Upper lobe of left lung (tissue), 6 donors: ENCODE measurements around the gene DLAT. TPM values are rescaled to one million over a fixed set of nuclear protein-coding genes. Genes with fewer than 3 reads are reported as not detected.
"Not testable (repeated sequence)": the region's sequence is repeated elsewhere in the genome, so short reads cannot be mapped to it uniquely, and the experiment has no call there.

Experiments used
- ATAC-seq, 2 donors: fragments of 200-7000 bp; cut with Tn5 transposase; one replicate each; pipeline ENCODE4 v1.9.1; 2022; ENCODE audit warnings: mild to moderate bottlenecking in 2 of 2, moderate library complexity in 2 of 2; ENCODE audit not compliant: low FRiP score in 2 of 2
- DNase-seq, 2 donors: peaks; one replicate each; pipeline ENCODE4 v3.0.0-alpha.2; 2019 to 2020
- H3K27ac ChIP-seq, 4 donors: fragments of 200-600 bp; sonication (generic); one replicate each; pipeline ENCODE4 v1.5.1; 2016 to 2019
- H3K27me3 ChIP-seq, 4 donors: fragments of 200-600 bp; sonication (generic); one replicate each; pipeline ENCODE4 v1.5.1; 2017 to 2019
- H3K36me3 ChIP-seq, 4 donors: fragments of 200-600 bp; sonication (generic); one replicate each; pipeline ENCODE4 v1.5.1; 2016 to 2019
- H3K4me1 ChIP-seq, 4 donors: fragments of 200-600 bp; sonication (generic); one replicate each; pipeline ENCODE4 v1.5.1; 2018 to 2019
- H3K4me3 ChIP-seq, 4 donors: fragments of 200-600 bp; sonication (generic); one replicate each; pipeline ENCODE4 v1.5.1; 2017 to 2019; ENCODE audit warnings: mild to moderate bottlenecking in 2 of 4, moderate library complexity in 1 of 4
- H3K9me3 ChIP-seq, 4 donors: fragments of 200-600 bp; sonication (generic); one replicate each; pipeline ENCODE4 v1.5.1; 2018 to 2019
- EP300 ChIP-seq, 4 donors: sonication (generic); formaldehyde crosslinking; IDR thresholded peaks; one replicate each; pipeline ENCODE4 v1.5.1; 2017; ENCODE audit warnings: antibody characterized with exemption in 4 of 4, control low read depth in 2 of 4
- POLR2A ChIP-seq, 4 donors: fragments of 450-650 bp; IDR thresholded peaks; one replicate each; pipeline ENCODE4 v1.5.1; 2016 to 2017; ENCODE audit warnings: antibody characterized with exemption in 4 of 4, mild to moderate bottlenecking in 2 of 4
- POLR2AphosphoS5 ChIP-seq, 2 donors: sonication (generic); formaldehyde crosslinking; IDR thresholded peaks; one replicate each; pipeline ENCODE4 v1.5.1; 2017; ENCODE audit warnings: antibody characterized with exemption in 2 of 2
- WGBS, 2 donors: methylation state at CpG; one replicate each; pipeline ENCODE4 v1.1.5; 2017 to 2018; 5-methylcytosine and 5-hydroxymethylcytosine counted together
- total RNA-seq, 6 donors: library from RNA; depleted of rRNA in 4 of 6; stranded (reverse); fragments of >200 nt in 4 of 6; gene quantifications; one replicate each; pipeline versions ENCODE4 v1.1.0 to v1.2.1, GENCODE V29; 2016 to 2021
- TF ChIP-seq, protein P1 (sequence below), 6 experiments: fragments of 450-650 bp in 4 of 6; fragments of 200-600 bp in 2 of 6; sonication (generic) in 2 of 6; IDR thresholded peaks; one replicate each; pipeline ENCODE4 v1.5.1; 2016 to 2019; ENCODE audit warnings: antibody characterized with exemption in 6 of 6
- donor health status: DM: no; HTN: no; CAD: no; lungs with moderate emphysema.
- donor health status: DM: no; HTN: yes; CAD: no; lungs with severe emphysema.

Gene DLAT
- total RNA-seq, 6 donors from 2014 or later = 12.6 to 37.7 (median 27.2) TPM

DNA sequence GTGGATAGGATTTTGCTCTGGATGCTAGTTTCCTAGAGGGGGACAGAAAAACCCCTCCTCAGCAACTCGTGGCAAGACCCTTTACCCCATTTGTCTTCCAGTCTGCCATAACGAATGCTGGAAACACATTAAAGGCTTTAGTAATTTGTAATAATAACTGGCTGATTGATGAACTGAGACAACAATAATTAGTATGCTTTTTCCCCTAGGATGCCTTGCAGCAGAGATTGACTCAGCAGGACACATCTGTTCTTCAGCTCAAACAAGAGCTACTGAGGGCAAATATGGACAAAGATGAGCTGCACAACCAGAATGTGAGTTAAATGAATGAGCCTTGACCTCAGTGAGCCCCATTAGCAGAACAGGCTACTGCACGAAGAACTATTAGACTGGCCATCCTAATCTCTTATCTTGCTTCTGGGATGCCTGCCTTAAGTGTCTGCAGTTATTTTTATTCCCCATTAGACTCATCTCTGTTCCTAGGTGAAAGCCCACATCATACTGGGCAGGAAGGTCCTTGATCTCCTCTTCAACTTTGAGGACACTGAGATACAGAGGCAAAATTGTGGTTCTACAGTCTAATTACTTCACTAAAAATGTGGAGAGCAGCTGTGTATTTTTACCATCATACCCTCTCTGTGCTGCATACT is 32.9 kb upstream of the DLAT start:
- ATAC-seq = no peak
- peaks cover 0 to 8% (median 0%) of the 10 kb centered on the region in 4 donors for H3K4me1 ChIP-seq
- H3K9me3 ChIP-seq = no peaks in the 10 kb centered on the region
- no peaks in the 10 kb centered on the region for H3K27me3 ChIP-seq
- H3K4me3 ChIP-seq = no peak overlapping the region
- DNase-seq = no peak
- H3K27ac ChIP-seq = no peak overlapping the region
- H3K36me3 ChIP-seq = peaks cover 17 to 70% (median 22%) of the 10 kb centered on the region in 4 donors
- TF ChIP-seq POLR2AphosphoS5 (IDR thresholded peaks at IDR 0.05) (no peak), POLR2A (IDR thresholded peaks at IDR 0.05) (no peak)
- 60 to 81% methylated on average over 3 of the region's 3 CpGs for WGBS, 2 donors

DNA sequence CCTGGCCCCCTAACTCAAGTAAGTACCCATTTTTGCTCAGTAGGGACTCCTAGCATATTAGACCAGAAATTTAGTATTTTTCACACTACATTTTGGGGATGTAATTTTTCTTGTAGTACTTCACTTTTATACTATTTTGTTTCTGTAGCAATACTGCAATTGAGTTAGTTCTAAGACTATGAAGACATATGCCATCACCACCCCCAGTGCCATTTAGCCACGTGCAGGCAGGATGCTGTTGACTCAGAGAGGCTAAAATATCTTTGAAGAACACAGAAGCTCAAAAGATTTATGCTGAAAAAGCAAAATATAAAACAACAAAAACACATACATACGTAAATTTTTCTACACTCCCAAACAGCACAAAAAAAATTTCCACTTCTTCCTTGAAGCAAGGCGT is 29.1 kb upstream of the DLAT start:
- Histone ChIP-seq H3K36me3 (peaks cover 17 to 80% (median 23%) of the 10 kb centered on the region in 4 donors), H3K9me3 (no peaks in the 10 kb centered on the region), H3K27ac (no peak overlapping the region), H3K4me1 (no peaks in the 10 kb centered on the region), H3K4me3 (no peak overlapping the region), H3K27me3 (no peaks in the 10 kb centered on the region)
- TF ChIP-seq, protein P1, sequence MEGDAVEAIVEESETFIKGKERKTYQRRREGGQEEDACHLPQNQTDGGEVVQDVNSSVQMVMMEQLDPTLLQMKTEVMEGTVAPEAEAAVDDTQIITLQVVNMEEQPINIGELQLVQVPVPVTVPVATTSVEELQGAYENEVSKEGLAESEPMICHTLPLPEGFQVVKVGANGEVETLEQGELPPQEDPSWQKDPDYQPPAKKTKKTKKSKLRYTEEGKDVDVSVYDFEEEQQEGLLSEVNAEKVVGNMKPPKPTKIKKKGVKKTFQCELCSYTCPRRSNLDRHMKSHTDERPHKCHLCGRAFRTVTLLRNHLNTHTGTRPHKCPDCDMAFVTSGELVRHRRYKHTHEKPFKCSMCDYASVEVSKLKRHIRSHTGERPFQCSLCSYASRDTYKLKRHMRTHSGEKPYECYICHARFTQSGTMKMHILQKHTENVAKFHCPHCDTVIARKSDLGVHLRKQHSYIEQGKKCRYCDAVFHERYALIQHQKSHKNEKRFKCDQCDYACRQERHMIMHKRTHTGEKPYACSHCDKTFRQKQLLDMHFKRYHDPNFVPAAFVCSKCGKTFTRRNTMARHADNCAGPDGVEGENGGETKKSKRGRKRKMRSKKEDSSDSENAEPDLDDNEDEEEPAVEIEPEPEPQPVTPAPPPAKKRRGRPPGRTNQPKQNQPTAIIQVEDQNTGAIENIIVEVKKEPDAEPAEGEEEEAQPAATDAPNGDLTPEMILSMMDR (IDR thresholded peaks at IDR 0.05) = no peak
- TF ChIP-seq EP300 (IDR thresholded peaks at IDR 0.05) (no peak), POLR2A (IDR thresholded peaks at IDR 0.05) (no peak), POLR2AphosphoS5 (IDR thresholded peaks at IDR 0.05) (no peak)
- no peak for DNase-seq
- no peak for ATAC-seq
- 90 to 91% methylated on average over 3 of the region's 3 CpGs for WGBS, 2 donors

DNA sequence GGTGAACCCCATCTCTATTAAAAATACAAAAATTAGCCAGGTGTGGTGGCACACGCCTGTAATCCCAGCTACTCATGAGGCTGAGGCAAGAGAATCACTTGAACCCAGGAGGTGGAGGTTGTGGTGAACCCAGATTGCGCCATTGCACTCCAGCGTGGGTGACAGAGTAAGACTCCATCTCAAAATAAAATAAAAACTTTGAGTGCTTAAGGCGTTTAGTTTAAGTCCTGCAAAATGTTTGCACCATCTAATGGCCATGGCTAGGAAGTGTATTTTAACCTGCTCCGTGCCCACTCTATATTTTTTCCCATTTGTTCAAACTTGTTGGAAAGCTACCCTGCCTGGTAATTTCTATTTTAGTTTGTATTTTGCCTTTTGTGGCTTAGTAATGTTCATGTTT is 28.5 kb upstream of the DLAT start:
- peaks cover 17 to 80% (median 23%) of the 10 kb centered on the region in 4 donors for H3K36me3 ChIP-seq
- 50 to 53% methylated on average over 5 of the region's 5 CpGs for WGBS, 2 donors
- ATAC-seq = peak in 1 of 2 donors; percentile 84

DNA sequence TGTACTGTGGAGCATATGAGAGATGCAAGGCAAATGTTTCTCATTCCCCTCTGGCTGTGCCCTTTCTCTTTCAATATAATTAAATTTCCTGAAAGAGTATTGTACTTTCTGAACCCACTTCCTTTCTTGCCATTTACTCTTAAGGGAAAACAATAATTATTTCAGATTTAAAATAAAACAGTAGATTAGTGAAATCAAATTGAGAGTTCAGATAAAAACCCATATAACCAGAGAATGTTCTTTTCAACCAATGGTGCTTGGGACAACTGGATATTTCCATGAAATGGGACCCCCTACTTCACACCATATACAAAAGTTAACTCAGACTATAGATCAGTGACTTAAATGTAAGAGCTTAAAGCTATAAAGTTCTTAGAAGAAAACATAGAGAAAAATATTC is 26.1 kb upstream of the DLAT start:
- no peak overlapping the region for H3K27ac ChIP-seq
- no peaks in the 10 kb centered on the region for H3K27me3 ChIP-seq
- H3K4me1 ChIP-seq = no peaks in the 10 kb centered on the region
- peaks cover 5 to 65% (median 11%) of the 10 kb centered on the region in 4 donors for H3K36me3 ChIP-seq
- DNase-seq = no peak
- H3K4me3 ChIP-seq = no peak overlapping the region
- TF ChIP-seq EP300 (IDR thresholded peaks at IDR 0.05) (no peak), POLR2A (IDR thresholded peaks at IDR 0.05) (no peak), POLR2AphosphoS5 (IDR thresholded peaks at IDR 0.05) (no peak)
- TF ChIP-seq, protein P1 (IDR thresholded peaks at IDR 0.05) = no peak
- H3K9me3 ChIP-seq = no peaks in the 10 kb centered on the region
- ATAC-seq = no peak

More for the DNA sequence above, 28.5 kb upstream of the DLAT start:
- TF ChIP-seq, protein P1 (IDR thresholded peaks at IDR 0.05) = peak in 4 of 6 experiments; percentile 12 to 44 (median 24)
- H3K4me3 ChIP-seq, H3K27ac ChIP-seq, DNase-seq, H3K4me1 ChIP-seq, H3K27me3 ChIP-seq, H3K9me3 ChIP-seq: not testable (repeated sequence)

DNA sequence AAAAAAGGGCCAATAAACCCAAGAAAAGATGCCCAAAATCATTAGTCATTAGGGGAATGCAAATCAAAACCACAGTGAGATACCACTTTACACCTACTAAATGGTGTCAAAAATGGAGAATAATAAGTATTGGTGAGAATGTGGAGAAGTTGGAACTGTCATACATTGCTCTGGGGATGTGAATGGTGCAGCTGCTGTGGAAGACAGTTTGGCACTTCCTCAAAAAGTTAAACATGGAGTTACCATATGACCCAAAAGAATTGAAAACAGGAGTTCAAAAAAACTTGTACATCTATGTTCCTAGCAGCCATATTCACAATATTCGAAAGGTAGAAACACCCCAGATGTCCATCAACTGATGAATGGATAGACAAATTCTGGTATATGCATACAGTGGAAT is 24.5 kb upstream of the DLAT start:
- WGBS, 2 donors = 95 to 96% methylated on average over 1 of the region's 1 CpG
- H3K27me3 ChIP-seq = no peaks in the 10 kb centered on the region
- no peak for ATAC-seq

More for the DNA sequence above, 24.5 kb upstream of the DLAT start:
- no peak for DNase-seq
- Histone ChIP-seq H3K9me3 (no peaks in the 10 kb centered on the region), H3K4me3 (no peak overlapping the region), H3K27ac (no peak overlapping the region), H3K36me3 (peaks cover 0 to 57% (median 4%) of the 10 kb centered on the region in 4 donors), H3K4me1 (no peaks in the 10 kb centered on the region)
- TF ChIP-seq POLR2A (IDR thresholded peaks at IDR 0.05) = no peak
